CD14-positive monocyte (primary cell): Measurements from ENCODE around the gene RFC2. TPM values are rescaled to one million over a fixed set of nuclear protein-coding genes. Genes with fewer than 3 reads are reported as not detected.

Experiments
- DNase-seq, 3 donors: peaks; one replicate each; pipeline ENCODE4 v3.0.0-alpha.2; 2011 to 2022
- H2AFZ ChIP-seq: 2 replicates; pipeline ENCODE4 v1.6.0; 2012; ENCODE audit warnings: mild to moderate bottlenecking, low read depth, low read length, inconsistent platforms; ENCODE audit not compliant: insufficient read depth, poor library complexity, severe bottlenecking
- H3K27ac ChIP-seq, 2 donors: 1 replicate in 1 of 2; 2 replicates in 1 of 2; pipeline ENCODE4 v1.5.1; 2012 to 2013; ENCODE audit warnings: low read length in 2 of 2, control low read depth in 1 of 2, inconsistent platforms in 1 of 2, low read depth in 1 of 2, mild to moderate bottlenecking in 1 of 2
- H3K27me3 ChIP-seq, 2 donors: one replicate each; pipeline versions ENCODE4 v1.6.0 to v1.6.1; 2011 to 2013; ENCODE audit warnings: low read length in 2 of 2; ENCODE audit not compliant: control insufficient read depth in 2 of 2, insufficient read depth in 2 of 2
- H3K36me3 ChIP-seq, 2 donors: replicated peaks in 1 of 2; 1 replicate in 1 of 2; 2 replicates in 1 of 2; pipeline versions ENCODE4 v1.5.1 to v1.6.1; 2012 to 2013; ENCODE audit warnings: low read length in 2 of 2, control low read depth in 1 of 2, inconsistent platforms in 1 of 2, mild to moderate bottlenecking in 1 of 2; ENCODE audit not compliant: insufficient read depth in 2 of 2, control insufficient read depth in 1 of 2
- H3K4me1 ChIP-seq, 2 donors: 1 replicate in 1 of 2; 2 replicates in 1 of 2; pipeline versions ENCODE4 v1.5.1 to v1.6.1; 2012 to 2013; ENCODE audit warnings: low read length in 2 of 2, control low read depth in 1 of 2, inconsistent platforms in 1 of 2, mild to moderate bottlenecking in 1 of 2, moderate library complexity in 1 of 2; ENCODE audit not compliant: insufficient read depth in 2 of 2, control insufficient read depth in 1 of 2
- H3K4me2 ChIP-seq: replicated peaks from 2 replicates; pipeline ENCODE3; 2012; ENCODE audit warnings: low read length, moderate library complexity, mild to moderate bottlenecking; ENCODE audit not compliant: poor library complexity, severe bottlenecking; ENCODE audit errors: extremely low read depth
- H3K4me3 ChIP-seq, 3 experiments: fragments of 200-600 bp in 1 of 3; sonication (generic) in 1 of 3; replicated peaks in 1 of 3; 1 replicate in 2 of 3; 2 replicates in 1 of 3; pipeline ENCODE4 v1.5.1; 2011 to 2013; ENCODE audit warnings: low read length in 3 of 3, mild to moderate bottlenecking in 3 of 3, control low read depth in 2 of 3, low read depth in 2 of 3, inconsistent platforms in 1 of 3, moderate library complexity in 1 of 3
- H3K79me2 ChIP-seq: 2 replicates; pipeline ENCODE4 v1.6.0; 2012; ENCODE audit warnings: mild to moderate bottlenecking, control low read depth, inconsistent platforms, low read length, moderate library complexity; ENCODE audit not compliant: insufficient read depth
- H3K9ac ChIP-seq: 2 replicates; pipeline ENCODE4 v1.6.0; 2017; ENCODE audit warnings: low read length, mild to moderate bottlenecking; ENCODE audit not compliant: insufficient read depth, poor library complexity, severe bottlenecking
- H3K9me3 ChIP-seq, 2 donors: replicated peaks in 1 of 2; 1 replicate in 1 of 2; 2 replicates in 1 of 2; pipeline versions ENCODE4 v1.5.1 to v1.6.1; 2012 to 2013; ENCODE audit warnings: low read length in 2 of 2, control low read depth in 1 of 2; ENCODE audit not compliant: control insufficient read depth in 1 of 2, insufficient read depth in 1 of 2
- H4K20me1 ChIP-seq: 2 replicates; pipeline ENCODE4 v1.6.0; 2012; ENCODE audit warnings: mild to moderate bottlenecking, low read length, control low read depth, moderate library complexity; ENCODE audit not compliant: insufficient read depth
- H3K27ac Mint-ChIP-seq, 7 donors: one replicate each; pipeline ENCODE4 v1.8.0; 2020; ENCODE audit warnings: mild to moderate bottlenecking in 7 of 7, mixed read lengths in 7 of 7, moderate library complexity in 6 of 7, inconsistent platforms in 2 of 7
- H3K27me3 Mint-ChIP-seq, 3 donors: one replicate each; pipeline ENCODE4 v1.8.0; 2021 to 2022; ENCODE audit warnings: low read depth in 3 of 3, mild to moderate bottlenecking in 3 of 3, mixed read lengths in 3 of 3, moderate library complexity in 3 of 3, inconsistent platforms in 1 of 3
- H3K36me3 Mint-ChIP-seq, 2 donors: one replicate each; pipeline ENCODE4 v1.8.0; 2020; ENCODE audit warnings: mixed read lengths in 2 of 2, inconsistent platforms in 1 of 2, mild to moderate bottlenecking in 1 of 2
- H3K4me1 Mint-ChIP-seq: one replicate; pipeline ENCODE4 v1.8.0; 2020; ENCODE audit warnings: mild to moderate bottlenecking, mixed read lengths
- H3K4me3 Mint-ChIP-seq, 2 donors: one replicate each; pipeline ENCODE4 v1.8.0; 2020; ENCODE audit warnings: mild to moderate bottlenecking in 2 of 2, mixed read lengths in 2 of 2, moderate library complexity in 1 of 2
- H3K9me3 Mint-ChIP-seq, 7 donors: one replicate each; pipeline ENCODE4 v1.8.0; 2020 to 2022; ENCODE audit warnings: mixed read lengths in 7 of 7, mild to moderate bottlenecking in 6 of 7, moderate library complexity in 6 of 7, inconsistent platforms in 2 of 7
- WGBS: methylation state at CpG from one replicate; pipeline ENCODE4 v1.1.5; 2013; ENCODE audit warnings: missing lambda C conversion rate; ENCODE audit not compliant: insufficient coverage; 5-methylcytosine and 5-hydroxymethylcytosine counted together
- intact Hi-C, 2 donors: fragments of 100-400 bp; cut with micrococcal nuclease; formaldehyde crosslinking; loops; one replicate each; pipeline versions ENCODE4 v1.15.0 to v1.15.1; 2023
- polyA plus RNA-seq, 3 donors: library from polyadenylated mRNA; depleted of rRNA in 1 of 3; unstranded in 2 of 3; stranded (reverse) in 1 of 3; fragments of 300-500 nt in 2 of 3; fragments of >200 nt in 1 of 3; fragmentation: Illumina TruSeq in 2 of 3; gene quantifications; 1 replicate in 2 of 3; 2 replicates in 1 of 3; pipeline ENCODE4 v1.2.3, GENCODE V29; 2012 to 2021
- TF ChIP-seq, protein P1 (sequence below): fragments of 200-600 bp; IDR thresholded peaks from one replicate; pipeline ENCODE4 v1.8.0; 2022; ENCODE audit warnings: antibody characterized with exemption, mild to moderate bottlenecking

RFC2 gene
- polyA plus RNA-seq, 3 donors: 12.8 to 42.1 (median 33.5) TPM

DNA sequence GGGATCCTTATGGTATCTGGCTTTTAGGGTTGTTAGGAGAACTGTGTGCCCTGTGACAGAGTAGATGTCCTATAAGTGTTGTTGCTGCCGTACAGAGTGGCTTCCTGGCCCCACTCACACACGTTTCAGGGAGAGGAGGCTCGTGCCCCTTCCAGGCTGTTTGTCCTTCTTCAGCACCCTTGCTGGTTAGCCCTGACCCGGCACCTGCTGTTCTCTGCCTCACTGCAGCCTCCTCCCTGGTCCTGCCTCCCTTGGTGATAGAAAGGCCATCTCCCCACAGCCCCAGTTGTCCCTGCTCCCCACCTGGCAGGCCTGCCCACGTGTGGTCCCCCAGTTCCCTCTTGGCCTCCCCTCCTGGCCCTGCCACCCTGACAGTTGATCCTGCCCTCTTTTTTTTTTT, 37.3 kb upstream of the RFC2 start:
- Mint-ChIP-seq H3K36me3 (peaks cover 2 to 5% of the 10 kb centered on the region in 2 donors), H3K9me3 (no peaks in the 10 kb centered on the region), H3K4me3 (peak overlapping the region; percentile 15 to 27), H3K27ac (no peak overlapping the region), H3K4me1 (peaks cover 38% of the 10 kb centered on the region), H3K27me3 (peaks cover 2 to 21% (median 16%) of the 10 kb centered on the region in 3 donors)
- intact Hi-C loops: loop anchor here in 1 of 2 donors (5.0 kb wide), 1 partner anchor 39 kb away; the partner anchor contains the start of gene RFC2
- Histone ChIP-seq H3K9me3 (no peaks in the 10 kb centered on the region), H3K4me1 (peaks cover 25 to 31% of the 10 kb centered on the region in 2 donors), H3K36me3 (no peaks in the 10 kb centered on the region), H3K4me3 (no peak overlapping the region), H2AFZ (no peak overlapping the region), H3K27ac (no peak overlapping the region), H3K9ac (no peak overlapping the region), H3K27me3 (no peaks in the 10 kb centered on the region), H3K4me2 (no peak overlapping the region), H3K79me2 (peaks cover 31% of the 10 kb centered on the region), H4K20me1 (peaks cover 55% of the 10 kb centered on the region)
- WGBS: 90% methylated on average over 4 of the region's 5 CpGs
- DNase-seq: no peak
- TF ChIP-seq, protein P1, sequence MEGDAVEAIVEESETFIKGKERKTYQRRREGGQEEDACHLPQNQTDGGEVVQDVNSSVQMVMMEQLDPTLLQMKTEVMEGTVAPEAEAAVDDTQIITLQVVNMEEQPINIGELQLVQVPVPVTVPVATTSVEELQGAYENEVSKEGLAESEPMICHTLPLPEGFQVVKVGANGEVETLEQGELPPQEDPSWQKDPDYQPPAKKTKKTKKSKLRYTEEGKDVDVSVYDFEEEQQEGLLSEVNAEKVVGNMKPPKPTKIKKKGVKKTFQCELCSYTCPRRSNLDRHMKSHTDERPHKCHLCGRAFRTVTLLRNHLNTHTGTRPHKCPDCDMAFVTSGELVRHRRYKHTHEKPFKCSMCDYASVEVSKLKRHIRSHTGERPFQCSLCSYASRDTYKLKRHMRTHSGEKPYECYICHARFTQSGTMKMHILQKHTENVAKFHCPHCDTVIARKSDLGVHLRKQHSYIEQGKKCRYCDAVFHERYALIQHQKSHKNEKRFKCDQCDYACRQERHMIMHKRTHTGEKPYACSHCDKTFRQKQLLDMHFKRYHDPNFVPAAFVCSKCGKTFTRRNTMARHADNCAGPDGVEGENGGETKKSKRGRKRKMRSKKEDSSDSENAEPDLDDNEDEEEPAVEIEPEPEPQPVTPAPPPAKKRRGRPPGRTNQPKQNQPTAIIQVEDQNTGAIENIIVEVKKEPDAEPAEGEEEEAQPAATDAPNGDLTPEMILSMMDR: no peak

DNA sequence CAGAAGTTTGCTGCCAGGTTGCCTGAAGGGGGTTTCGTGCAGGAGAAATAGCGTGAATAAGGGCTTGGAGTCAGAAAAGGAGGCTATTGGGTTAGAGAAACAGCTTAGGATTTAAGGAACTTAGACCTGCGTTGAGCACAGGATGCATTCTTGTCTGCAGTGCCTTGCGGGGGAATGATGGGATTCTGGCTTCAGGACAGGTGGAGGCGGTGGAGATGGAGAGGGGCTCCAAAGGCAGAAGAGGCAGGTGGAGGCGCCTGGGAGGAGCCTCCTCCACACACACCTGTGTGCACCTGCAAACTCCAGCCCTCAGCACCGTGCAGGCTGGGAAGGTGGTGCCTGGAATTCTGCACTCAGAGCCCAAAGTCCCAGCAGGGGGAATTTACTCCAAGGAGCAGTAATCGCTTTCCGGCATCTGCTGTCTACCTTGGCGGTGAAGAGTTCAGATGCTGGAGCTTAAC, 36.8 kb upstream of the RFC2 start:
- H3K4me1 ChIP-seq: peaks cover 25 to 31% of the 10 kb centered on the region in 2 donors
- no peak overlapping the region for H3K27ac ChIP-seq
- H3K9me3 Mint-ChIP-seq: no peaks in the 10 kb centered on the region
- no peaks in the 10 kb centered on the region for H3K36me3 ChIP-seq
- TF ChIP-seq, protein P1: no peak
- no peak for DNase-seq
- whole genome bisulfite sequencing: 60% methylated on average over 9 of the region's 10 CpGs
- H3K36me3 Mint-ChIP-seq: peaks cover 2% of the 10 kb centered on the region in 2 donors
- peak overlapping the region in 1 of 3 experiments; percentile 85 for H3K4me3 ChIP-seq
- intact Hi-C loops: loop anchor here in 1 of 2 donors (5.0 kb wide), 1 partner anchor 39 kb away; the partner anchor contains the start of gene RFC2
- peaks cover 38% of the 10 kb centered on the region for H3K4me1 Mint-ChIP-seq
- no peak overlapping the region for H3K27ac Mint-ChIP-seq
- no peaks in the 10 kb centered on the region for H3K9me3 ChIP-seq
- peaks cover 31% of the 10 kb centered on the region for H3K79me2 ChIP-seq
- H4K20me1 ChIP-seq: peaks cover 54% of the 10 kb centered on the region
- H2AFZ ChIP-seq: no peak overlapping the region
- no peaks in the 10 kb centered on the region for H3K27me3 ChIP-seq
- H3K27me3 Mint-ChIP-seq: peaks cover 2 to 21% (median 14%) of the 10 kb centered on the region in 3 donors
- H3K9ac ChIP-seq: peak overlapping the region; percentile 73
- H3K4me3 Mint-ChIP-seq: peak overlapping the region; percentile 77 to 88
- peak overlapping the region; percentile 91 for H3K4me2 ChIP-seq
